Measurements from ENCODE around the gene HIF1A.

Gene HIF1A

DNA sequence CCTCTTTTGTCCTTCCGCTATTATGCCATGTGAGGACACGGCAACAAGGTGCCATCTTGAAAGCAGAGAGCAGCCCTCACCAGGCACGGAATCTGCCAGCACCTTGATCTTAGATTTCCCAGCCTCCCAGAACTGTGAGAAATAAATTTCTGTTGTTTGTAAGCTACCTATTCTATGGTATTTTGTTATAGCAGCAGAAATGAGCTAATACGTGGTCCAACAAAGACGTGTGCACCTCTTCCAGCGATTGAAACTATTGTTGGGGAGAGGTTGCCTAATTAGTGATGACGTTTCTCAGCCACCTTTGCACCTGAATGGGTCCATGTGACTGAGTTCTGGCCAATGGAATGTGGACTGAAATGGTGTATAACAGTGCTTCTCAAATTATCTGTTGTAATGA is 64.6 kb downstream of the HIF1A start:
- TF ChIP-seq, protein P1, sequence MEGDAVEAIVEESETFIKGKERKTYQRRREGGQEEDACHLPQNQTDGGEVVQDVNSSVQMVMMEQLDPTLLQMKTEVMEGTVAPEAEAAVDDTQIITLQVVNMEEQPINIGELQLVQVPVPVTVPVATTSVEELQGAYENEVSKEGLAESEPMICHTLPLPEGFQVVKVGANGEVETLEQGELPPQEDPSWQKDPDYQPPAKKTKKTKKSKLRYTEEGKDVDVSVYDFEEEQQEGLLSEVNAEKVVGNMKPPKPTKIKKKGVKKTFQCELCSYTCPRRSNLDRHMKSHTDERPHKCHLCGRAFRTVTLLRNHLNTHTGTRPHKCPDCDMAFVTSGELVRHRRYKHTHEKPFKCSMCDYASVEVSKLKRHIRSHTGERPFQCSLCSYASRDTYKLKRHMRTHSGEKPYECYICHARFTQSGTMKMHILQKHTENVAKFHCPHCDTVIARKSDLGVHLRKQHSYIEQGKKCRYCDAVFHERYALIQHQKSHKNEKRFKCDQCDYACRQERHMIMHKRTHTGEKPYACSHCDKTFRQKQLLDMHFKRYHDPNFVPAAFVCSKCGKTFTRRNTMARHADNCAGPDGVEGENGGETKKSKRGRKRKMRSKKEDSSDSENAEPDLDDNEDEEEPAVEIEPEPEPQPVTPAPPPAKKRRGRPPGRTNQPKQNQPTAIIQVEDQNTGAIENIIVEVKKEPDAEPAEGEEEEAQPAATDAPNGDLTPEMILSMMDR (conservative IDR thresholded peaks at IDR 0.05; ENCODE audit: low read depth, low read length), result no peak
- no peak overlapping the region for H3K4me3 ChIP-seq (ENCODE audit: low read depth, low read length)
- DNase-seq (ENCODE audit: low read depth), result peak; percentile 4

- peak overlapping the region; percentile 92 for H3K4me3 ChIP-seq (ENCODE audit: low read depth, low read length)
- TF ChIP-seq, protein P1 (conservative IDR thresholded peaks at IDR 0.05; ENCODE audit: low read depth, low read length), result peak; percentile 25
- peak; percentile 32 for DNase-seq (ENCODE audit: low read depth)
These were observed 66.2 kb downstream of the HIF1A start for GRCh38 chr14:61761557-61761956.

- DNase-seq (ENCODE audit: low read depth), result peak; percentile 99
- peak within 1 kb of the TSS; percentile 92 for H3K4me3 ChIP-seq (ENCODE audit: low read depth, low read length)
- TF ChIP-seq, protein P1 (conservative IDR thresholded peaks at IDR 0.05; ENCODE audit: low read depth, low read length), result no peak
These were observed 66.9 kb downstream of the HIF1A start, which contains the start of gene SNAPC1 for GRCh38 chr14:61761959-61762786. Gene SNAPC1, plus strand, starts transcription at chr14:61762420. Its CDS starts 41 bp downstream, at chr14:61762461.

DNA sequence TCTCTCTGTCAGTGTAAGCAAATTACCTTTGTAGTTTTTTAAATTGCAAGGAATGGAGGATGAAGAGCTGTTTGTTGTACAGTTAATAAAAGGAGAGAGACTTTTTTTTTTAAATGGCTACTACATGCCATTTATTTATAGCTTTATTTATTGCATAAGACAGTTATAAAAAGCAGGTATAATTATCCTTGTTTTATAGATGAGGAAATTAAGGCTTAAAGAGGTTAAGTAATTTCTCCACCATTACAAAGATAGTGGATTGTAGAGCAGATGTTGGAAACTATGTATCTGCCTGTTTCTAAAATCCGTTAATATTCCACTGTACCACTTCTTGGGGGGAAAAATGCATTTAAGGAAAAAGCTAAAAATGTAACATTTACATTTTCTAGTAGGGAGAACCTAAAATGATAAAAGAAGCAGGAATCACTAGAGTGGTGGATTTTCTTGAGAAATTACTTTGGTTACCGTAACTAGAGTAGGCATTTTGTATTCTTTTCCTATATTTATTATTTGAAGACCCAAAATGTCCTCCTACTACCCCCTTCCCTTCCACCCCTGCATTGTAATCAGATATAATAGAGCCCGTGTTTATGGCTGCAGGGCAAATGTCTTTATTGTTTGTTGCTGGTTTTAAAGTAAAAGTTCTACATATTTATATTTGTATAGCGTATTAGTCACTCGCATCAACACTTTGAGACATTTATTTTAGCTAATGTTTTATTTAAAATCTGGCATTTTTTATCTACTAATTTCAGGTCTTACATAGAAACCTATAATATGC is 69.2 kb downstream of the HIF1A start:
- no peak for DNase-seq (ENCODE audit: low read depth)
- TF ChIP-seq, protein P1 (conservative IDR thresholded peaks at IDR 0.05; ENCODE audit: low read depth, low read length), result no peak
- peak overlapping the region; percentile 20 for H3K4me3 ChIP-seq (ENCODE audit: low read depth, low read length)

DNA sequence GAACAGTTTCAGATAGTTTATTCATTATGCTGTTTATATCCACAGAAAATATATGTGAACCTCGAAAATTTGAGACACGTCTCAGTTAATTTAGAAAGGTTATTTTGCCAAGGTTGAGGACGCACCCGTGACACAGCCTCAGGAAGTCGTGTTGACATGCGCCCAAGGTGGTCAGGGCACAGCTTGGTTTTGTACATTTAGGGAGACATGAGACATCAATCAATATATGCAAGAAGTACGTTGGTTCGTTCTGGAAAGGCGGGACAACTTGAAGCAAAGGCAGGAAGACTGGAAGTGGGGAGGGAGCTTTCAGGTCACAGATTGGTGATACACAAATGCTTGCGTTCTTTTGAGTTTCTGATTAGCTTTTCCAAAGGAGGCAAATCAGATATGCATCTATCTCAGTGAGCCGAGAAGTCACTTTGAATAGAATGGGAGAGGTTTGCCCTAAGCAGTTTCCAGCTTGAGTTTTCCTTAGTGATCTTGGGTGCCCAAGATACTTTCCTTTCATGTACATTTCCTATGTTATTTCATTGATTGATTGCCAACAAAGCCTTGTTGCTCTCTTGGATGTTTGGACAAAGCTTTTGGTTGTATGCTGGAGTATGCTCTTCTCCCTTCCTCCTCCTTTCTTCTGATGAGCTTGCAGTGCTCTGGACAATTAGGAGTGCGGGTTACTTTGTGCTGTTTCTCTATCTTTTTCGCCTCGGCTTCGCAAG is 70.1 kb downstream of the HIF1A start:
- no peak for DNase-seq (ENCODE audit: low read depth)
- no peak overlapping the region for H3K4me3 ChIP-seq (ENCODE audit: low read depth, low read length)
- TF ChIP-seq, protein P1 (conservative IDR thresholded peaks at IDR 0.05; ENCODE audit: low read depth, low read length), result no peak

GRCh38 chr14:61766151-61766550 is 70.8 kb downstream of the HIF1A start:
- no peak for DNase-seq (ENCODE audit: low read depth)
- no peak overlapping the region for H3K4me3 ChIP-seq (ENCODE audit: low read depth, low read length)
- TF ChIP-seq, protein P1 (conservative IDR thresholded peaks at IDR 0.05; ENCODE audit: low read depth, low read length), result no peak

Data from choroid plexus epithelial cell (primary cell).